GM21381 (cell line): Measurements from ENCODE around the gene PSMF1.
A peak's percentile ranks its signal among the peaks of the same experiment; 100 is the strongest.

Experiments
- ATAC-seq: cut with Tn5 transposase; IDR thresholded peaks from one replicate; pipeline ENCODE4 v1.9.1; 2021; ENCODE audit warnings: mild to moderate bottlenecking, moderate library complexity; ENCODE audit not compliant: unreplicated experiment

Gene PSMF1

GRCh38 chr20:1118336-1119127 lies at the start of gene PSMF1:
Gene PSMF1 (plus strand): TSS chr20:1118602. CDS start chr20:1118774, 172 bp downstream.
- peak; percentile 94 for ATAC-seq

GRCh38 chr20:1072258-1072657 lies 46.1 kb upstream of the PSMF1 start:
- no peak for ATAC-seq

GRCh38 chr20:1075616-1076015 lies 42.8 kb upstream of the PSMF1 start:
- ATAC-seq, result no peak

- ATAC-seq, result no peak
Observed at GRCh38 chr20:1081891-1082290, 36.5 kb upstream of the PSMF1 start.

- no peak for ATAC-seq
Observed at GRCh38 chr20:1083431-1084080, 34.8 kb upstream of the PSMF1 start.

GRCh38 chr20:1085492-1086276 lies 32.7 kb upstream of the PSMF1 start:
- no peak for ATAC-seq

GRCh38 chr20:1086277-1087213 lies 31.9 kb upstream of the PSMF1 start:
- no peak for ATAC-seq

GRCh38 chr20:1087311-1087905 lies 31.0 kb upstream of the PSMF1 start:
- ATAC-seq, result no peak

- ATAC-seq, result no peak
Observed at GRCh38 chr20:1094751-1095150, 23.7 kb upstream of the PSMF1 start.

- no peak for ATAC-seq
Observed at GRCh38 chr20:1101533-1101932, 16.9 kb upstream of the PSMF1 start.

- ATAC-seq, result no peak
Observed at GRCh38 chr20:1102016-1102415, 16.4 kb upstream of the PSMF1 start.

- no peak for ATAC-seq
Observed at GRCh38 chr20:1103751-1104150, 14.7 kb upstream of the PSMF1 start.

GRCh38 chr20:1105599-1106194 lies 12.7 kb upstream of the PSMF1 start:
- ATAC-seq, result no peak

GRCh38 chr20:1107176-1107575 lies 11.2 kb upstream of the PSMF1 start:
- no peak for ATAC-seq

- no peak for ATAC-seq
Observed at GRCh38 chr20:1108437-1108920, 9.9 kb upstream of the PSMF1 start.

GRCh38 chr20:1112908-1113307 lies 5.5 kb upstream of the PSMF1 start:
- no peak for ATAC-seq

GRCh38 chr20:1118004-1118335 lies 432 bp upstream of the PSMF1 start:
- ATAC-seq, result no peak

- no peak for ATAC-seq
Observed at GRCh38 chr20:1119128-1119505, 715 bp downstream of the PSMF1 start.

GRCh38 chr20:1119524-1119923 lies 1.1 kb downstream of the PSMF1 start:
- no peak for ATAC-seq

GRCh38 chr20:1121429-1121828 lies 3.0 kb downstream of the PSMF1 start:
- no peak for ATAC-seq
